ENCODE results near the gene SKI. TPM values are rescaled to one million over a fixed set of nuclear protein-coding genes. Genes with fewer than 3 reads are reported as not detected.

Gene SKI
- total and polyA plus RNA-seq, 9 of the 15 experiments (the other 6 are each of a cell fraction or from before 2014, with no cell fraction given) = 0.10 to 60.5 (median 4.6) TPM

DNA sequence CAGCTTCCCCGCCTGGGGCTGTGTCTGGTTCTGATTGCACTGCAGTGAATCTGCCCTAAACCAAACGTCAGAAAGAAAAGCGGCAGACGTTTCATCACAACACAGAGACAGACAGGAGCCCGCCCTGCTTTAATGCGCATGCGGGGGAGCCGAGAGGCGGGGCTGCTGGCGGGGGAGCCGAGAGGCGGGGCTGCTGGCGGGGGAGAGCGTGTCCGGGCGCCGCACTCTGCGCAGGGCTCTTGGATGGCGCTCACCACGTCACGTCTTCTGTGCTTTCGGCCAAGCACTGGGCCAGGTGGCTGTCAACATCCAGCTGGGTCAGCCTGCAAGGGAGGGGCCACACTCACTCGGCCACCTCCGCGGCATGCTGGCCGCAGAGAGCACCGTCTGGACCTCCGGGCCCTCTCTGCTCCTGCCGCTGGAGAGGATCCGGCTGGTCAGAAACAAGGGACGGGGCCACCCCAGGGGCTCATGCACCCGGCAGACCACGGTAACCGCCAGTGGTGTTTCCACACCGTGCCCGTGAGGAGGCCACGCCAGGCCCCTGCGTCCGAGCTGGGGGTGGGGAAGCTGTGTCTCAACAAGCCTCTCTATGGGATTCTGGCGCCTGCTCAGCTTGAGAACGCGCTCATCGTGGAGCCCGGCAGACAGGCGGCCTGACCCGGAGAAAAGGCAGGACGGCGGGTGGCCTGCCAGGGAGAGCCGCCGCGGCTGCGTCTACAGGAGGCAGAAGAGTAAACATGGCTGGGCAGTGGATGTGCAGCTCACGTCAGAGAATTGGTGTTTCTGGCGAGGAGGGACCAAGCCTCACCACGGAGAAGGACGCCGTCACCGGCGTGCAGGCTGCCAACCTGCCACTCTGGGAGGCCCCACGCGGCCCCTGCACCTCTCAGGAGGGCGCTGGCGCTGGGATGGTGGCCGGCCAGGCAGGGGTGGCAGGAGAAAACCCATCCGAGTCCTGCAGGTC, 38.4 kb upstream of the SKI start (continued):
- TF ChIP-seq, protein P1, sequence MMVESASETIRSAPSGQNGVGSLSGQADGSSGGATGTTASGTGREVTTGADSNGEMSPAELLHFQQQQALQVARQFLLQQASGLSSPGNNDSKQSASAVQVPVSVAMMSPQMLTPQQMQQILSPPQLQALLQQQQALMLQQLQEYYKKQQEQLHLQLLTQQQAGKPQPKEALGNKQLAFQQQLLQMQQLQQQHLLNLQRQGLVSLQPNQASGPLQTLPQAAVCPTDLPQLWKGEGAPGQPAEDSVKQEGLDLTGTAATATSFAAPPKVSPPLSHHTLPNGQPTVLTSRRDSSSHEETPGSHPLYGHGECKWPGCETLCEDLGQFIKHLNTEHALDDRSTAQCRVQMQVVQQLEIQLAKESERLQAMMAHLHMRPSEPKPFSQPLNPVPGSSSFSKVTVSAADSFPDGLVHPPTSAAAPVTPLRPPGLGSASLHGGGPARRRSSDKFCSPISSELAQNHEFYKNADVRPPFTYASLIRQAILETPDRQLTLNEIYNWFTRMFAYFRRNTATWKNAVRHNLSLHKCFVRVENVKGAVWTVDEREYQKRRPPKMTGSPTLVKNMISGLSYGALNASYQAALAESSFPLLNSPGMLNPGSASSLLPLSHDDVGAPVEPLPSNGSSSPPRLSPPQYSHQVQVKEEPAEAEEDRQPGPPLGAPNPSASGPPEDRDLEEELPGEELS (CRISPR knock-in tag; IDR thresholded peaks at IDR 0.05; ENCODE audit: borderline replicate concordance) = no peak
- no peak for TF ChIP-seq ARNT (IDR thresholded peaks at IDR 0.05)
- TF ChIP-seq CAMTA2 (CRISPR knock-in tag; conservative IDR thresholded peaks at IDR 0.05) = no peak
- TF ChIP-seq ZBTB1 (CRISPR knock-in tag; IDR thresholded peaks at IDR 0.05; ENCODE audit: borderline replicate concordance, low read depth) = 0 out of 2 replicates have a peak, but pooled peaks have one; percentile 51
- no peak for TF ChIP-seq CHD4 (IDR thresholded peaks at IDR 0.05; ENCODE audit: insufficient read depth, insufficient replicate concordance, low read depth, low read length, poor library complexity, severe bottlenecking)
- TF ChIP-seq ZNF507 (tag; conservative IDR thresholded peaks at IDR 0.05) = no peak
- TF ChIP-seq SIN3A (IDR thresholded peaks at IDR 0.05; ENCODE audit: borderline replicate concordance in 2 of 2, control insufficient read depth in 1 of 2, low read depth in 2 of 2, low read length in 2 of 2) = peak; percentile 100
- no peak for TF ChIP-seq NCOA6 (IDR thresholded peaks at IDR 0.05)
- no peak for TF ChIP-seq SRSF3 (IDR thresholded peaks at IDR 0.05; ENCODE audit: insufficient read depth, low read length)
- no peak for TF ChIP-seq EHMT2 (IDR thresholded peaks at IDR 0.05)
- TF ChIP-seq ZNF444 (CRISPR knock-in tag; IDR thresholded peaks at IDR 0.05) = no peak
- peak; percentile 87 for TF ChIP-seq HNRNPLL (IDR thresholded peaks at IDR 0.05; ENCODE audit: low read depth, low read length, poor library complexity, severe bottlenecking)
- no peak for TF ChIP-seq ZBTB8A (IDR thresholded peaks at IDR 0.05; ENCODE audit: partially characterized antibody)
- TF ChIP-seq L3MBTL2 (IDR thresholded peaks at IDR 0.05) = peak; percentile 87
- no peak for TF ChIP-seq SP1 (CRISPR knock-in tag; IDR thresholded peaks at IDR 0.05)
- TF ChIP-seq, protein P2, sequence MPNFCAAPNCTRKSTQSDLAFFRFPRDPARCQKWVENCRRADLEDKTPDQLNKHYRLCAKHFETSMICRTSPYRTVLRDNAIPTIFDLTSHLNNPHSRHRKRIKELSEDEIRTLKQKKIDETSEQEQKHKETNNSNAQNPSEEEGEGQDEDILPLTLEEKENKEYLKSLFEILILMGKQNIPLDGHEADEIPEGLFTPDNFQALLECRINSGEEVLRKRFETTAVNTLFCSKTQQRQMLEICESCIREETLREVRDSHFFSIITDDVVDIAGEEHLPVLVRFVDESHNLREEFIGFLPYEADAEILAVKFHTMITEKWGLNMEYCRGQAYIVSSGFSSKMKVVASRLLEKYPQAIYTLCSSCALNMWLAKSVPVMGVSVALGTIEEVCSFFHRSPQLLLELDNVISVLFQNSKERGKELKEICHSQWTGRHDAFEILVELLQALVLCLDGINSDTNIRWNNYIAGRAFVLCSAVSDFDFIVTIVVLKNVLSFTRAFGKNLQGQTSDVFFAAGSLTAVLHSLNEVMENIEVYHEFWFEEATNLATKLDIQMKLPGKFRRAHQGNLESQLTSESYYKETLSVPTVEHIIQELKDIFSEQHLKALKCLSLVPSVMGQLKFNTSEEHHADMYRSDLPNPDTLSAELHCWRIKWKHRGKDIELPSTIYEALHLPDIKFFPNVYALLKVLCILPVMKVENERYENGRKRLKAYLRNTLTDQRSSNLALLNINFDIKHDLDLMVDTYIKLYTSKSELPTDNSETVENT (CRISPR knock-in tag; IDR thresholded peaks at IDR 0.05) = no peak
- TF ChIP-seq HDGF (IDR thresholded peaks at IDR 0.05) = peak; percentile 34; the same call in 1 of the 2 replicates
- TF ChIP-seq, protein P3, sequence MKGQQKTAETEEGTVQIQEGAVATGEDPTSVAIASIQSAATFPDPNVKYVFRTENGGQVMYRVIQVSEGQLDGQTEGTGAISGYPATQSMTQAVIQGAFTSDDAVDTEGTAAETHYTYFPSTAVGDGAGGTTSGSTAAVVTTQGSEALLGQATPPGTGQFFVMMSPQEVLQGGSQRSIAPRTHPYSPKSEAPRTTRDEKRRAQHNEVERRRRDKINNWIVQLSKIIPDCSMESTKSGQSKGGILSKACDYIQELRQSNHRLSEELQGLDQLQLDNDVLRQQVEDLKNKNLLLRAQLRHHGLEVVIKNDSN (CRISPR knock-in tag; IDR thresholded peaks at IDR 0.05) = no peak
- no peak for TF ChIP-seq KLF13 (tag; IDR thresholded peaks at IDR 0.05; ENCODE audit: borderline replicate concordance, low read depth)
- TF ChIP-seq CBX1 (IDR thresholded peaks at IDR 0.05; ENCODE audit: low read depth) = 0 out of 2 replicates have a peak, but pooled peaks have one; percentile 12
- TF ChIP-seq KLF6 (CRISPR knock-in tag; IDR thresholded peaks at IDR 0.05; ENCODE audit: borderline replicate concordance) = no peak

All from K562 (cell line).